Femur (tissue), 1 donor: Measurements from ENCODE around the gene BTBD8.
"Not testable (repeated sequence)": the region's sequence is repeated elsewhere in the genome, so short reads cannot be mapped to it uniquely, and the experiment has no call there.

ENCODE experiments used
- DNase-seq: peaks from one replicate; pipeline ENCODE4 v3.0.0-alpha.2; 2017

The BTBD8 gene

GRCh38 chr1:92080128-92080985 is at the start of gene BTBD8:
BTBD8 (plus strand) TSS chr1:92080345; CDS start chr1:92080572, 227 bp downstream.
- peak; percentile 84 for DNase-seq

DNA sequence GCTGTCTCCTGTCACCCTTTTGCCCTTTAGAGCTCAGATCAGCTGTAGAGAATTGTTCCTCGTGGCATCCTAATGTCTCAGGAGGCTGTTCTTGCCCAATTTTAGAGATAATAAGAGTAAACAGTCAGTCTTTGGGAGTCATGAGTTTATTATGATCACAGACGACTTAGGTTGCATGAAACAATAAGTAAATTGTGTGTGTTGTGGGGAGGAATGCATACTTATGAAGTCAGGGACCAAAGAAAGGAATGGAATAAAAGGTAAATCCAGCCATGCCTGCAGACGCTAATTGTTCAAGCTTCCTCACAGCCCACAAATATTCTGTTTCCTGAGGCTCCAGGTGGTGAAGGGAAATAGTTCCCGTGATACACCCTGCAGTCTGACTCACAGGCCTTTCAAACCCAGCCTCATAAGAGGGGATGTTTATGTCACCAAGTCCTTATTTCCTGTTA is 49.5 kb upstream of the BTBD8 start:
- DNase-seq: no peak

DNA sequence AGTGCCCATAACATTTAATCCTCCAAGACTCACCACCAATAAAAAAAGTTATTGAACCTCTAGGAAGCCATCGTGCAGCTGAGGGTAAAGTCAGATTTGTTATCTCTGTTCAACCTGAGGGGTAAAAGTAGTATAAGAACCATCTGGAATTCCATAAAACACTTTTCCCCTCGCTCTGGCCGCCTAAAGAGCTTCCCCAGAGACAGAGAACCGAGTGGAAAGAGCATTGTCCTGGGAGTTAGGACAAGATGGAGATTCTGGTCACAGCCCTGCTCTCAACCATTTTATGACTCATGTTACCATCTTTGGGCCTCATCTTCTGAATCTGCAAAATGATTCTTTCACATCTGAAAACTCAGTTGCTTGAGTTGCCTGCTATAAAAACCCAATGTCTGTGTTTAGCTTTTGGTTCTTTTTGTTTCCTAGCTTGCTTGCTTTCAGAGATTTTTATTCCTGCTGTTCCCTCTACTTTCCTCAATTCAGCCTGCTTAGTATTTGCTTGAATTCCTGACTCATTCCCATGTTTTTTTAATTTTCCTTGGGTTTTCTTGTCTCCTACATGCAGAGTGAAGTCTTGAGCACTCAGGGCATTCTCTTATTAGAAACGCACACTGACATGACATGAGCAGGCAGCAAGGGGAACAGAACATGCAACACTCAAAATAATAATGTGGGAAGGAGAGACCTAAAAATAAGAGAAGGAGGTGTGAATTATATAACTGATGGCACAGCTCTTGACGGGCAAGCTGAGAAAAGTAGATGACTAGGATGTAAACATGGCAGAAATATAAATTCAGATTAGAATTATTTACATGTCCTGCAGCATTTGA is 48.6 kb upstream of the BTBD8 start:
- no peak for DNase-seq

DNA sequence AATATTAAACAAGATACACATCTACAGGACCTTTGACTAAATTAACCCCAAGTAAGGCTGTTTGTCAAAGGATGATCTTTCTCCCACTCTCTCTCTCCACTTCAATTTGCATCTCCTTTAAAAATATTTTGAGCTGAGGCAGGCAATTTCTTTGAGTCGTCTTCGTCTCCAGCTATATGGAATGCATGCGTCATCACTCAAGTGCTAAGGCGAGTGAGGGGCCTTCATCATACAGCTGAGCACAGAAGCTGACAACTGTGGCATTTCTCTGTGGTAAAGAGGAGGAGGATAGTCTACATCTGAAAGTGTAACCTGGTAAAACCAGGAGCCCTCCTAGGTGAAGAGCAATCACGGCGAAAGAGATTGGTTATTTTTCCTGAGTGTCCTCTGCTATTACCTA is 42.7 kb upstream of the BTBD8 start:
- no peak for DNase-seq

DNA sequence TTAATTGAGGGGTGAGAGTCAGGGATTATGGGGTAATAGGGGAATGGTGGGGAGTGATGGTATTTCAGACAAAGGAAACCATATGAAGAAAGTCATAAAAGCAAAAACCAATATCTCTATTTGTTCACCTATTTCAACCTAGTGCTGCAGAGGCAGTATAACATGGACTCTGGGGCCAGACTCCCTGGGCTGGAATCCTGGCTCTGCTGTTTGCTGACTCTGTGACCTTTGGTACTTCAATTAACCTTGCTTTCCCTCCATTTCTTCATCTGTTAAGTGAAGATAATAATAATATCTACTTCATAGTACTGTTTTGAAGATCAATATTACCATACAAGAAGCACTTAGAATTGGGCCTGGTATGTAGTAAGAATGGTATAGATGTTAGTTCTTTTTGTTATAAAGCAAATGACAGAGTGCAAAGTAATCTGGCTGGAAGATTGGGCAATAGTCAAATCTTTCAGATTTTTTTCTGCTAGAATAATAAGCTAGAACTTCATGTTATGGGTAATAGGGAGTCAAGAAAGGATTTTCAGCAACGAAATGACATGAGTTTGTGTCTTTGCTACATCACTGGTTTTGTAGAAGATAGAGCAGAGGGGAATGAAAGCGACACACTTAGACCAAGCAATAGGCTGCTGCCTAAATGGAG is 41.3 kb upstream of the BTBD8 start:
- no peak for DNase-seq

GRCh38 chr1:92040971-92041370 is 39.2 kb upstream of the BTBD8 start:
- DNase-seq: no peak

GRCh38 chr1:92043621-92044020 is 36.5 kb upstream of the BTBD8 start:
- no peak for DNase-seq

GRCh38 chr1:92045766-92046495 is 34.2 kb upstream of the BTBD8 start:
- no peak for DNase-seq

- DNase-seq: no peak
Observed at GRCh38 chr1:92051948-92052347, 28.2 kb upstream of the BTBD8 start.

- no peak for DNase-seq
Observed at GRCh38 chr1:92065042-92065441, 15.1 kb upstream of the BTBD8 start.

DNA sequence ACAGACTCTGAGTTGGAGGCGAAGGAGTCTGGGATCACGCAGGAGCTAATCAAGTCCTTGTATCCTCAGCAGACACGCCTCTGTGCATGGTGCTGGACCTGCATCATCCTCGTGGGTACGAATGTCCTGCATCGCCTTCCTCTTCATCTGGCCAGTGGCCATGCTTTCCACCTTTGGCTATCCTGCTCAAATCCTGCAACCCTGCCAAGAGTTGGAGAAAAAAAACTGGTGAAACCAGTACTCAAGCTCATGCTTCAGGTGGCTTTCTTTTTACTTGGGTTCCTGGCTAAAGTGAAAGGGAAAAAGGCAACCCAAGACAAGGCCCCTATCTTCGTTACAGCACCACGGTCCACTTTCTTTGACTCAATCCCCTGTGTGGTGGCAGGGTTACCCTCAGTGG is 13.8 kb upstream of the BTBD8 start:
- no peak for DNase-seq

DNA sequence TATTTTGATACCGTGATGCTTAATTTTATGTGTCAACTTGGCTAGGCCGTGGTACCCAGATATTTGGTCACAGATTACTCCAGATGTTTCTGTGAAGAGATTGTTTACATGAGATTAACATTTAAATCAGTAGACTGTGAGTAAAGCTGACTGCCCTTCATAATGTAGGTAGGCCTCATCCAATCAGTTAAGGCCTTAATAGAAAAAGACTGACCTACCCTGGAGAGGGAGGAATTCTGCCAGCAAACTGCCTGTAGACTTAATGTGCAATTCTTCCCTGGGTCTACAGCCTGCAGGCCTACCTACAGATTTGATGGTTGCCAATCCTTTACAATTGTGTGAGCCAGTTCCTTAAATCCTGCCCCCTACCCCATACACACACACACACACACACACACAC is 9.3 kb upstream of the BTBD8 start:
- no peak for DNase-seq

DNA sequence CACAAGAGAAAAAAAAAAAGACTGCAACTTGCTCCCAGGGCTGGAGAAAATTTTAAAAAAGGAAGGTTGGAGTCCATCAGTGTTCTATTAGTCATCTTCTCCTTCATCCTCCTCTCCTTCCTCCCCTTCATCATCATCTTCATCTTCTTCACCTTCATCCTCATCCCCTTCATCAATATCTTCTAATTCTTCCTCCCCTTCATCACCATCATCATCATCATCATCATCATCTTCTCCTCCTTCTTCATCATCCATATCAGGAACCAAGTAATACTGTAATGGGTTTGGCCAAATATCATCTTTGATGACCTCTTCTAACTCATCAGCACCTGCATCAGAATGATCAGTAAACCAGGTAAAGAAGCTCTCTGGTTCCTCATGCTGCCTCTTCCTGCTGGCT is 5.7 kb upstream of the BTBD8 start:
- not testable (repeated sequence) for DNase-seq

GRCh38 chr1:92075311-92075710 is 4.8 kb upstream of the BTBD8 start, which contains the start of gene SETSIP:
SETSIP (minus strand) TSS chr1:92075411; CDS start chr1:92075411, 0 bp downstream.
- no peak for DNase-seq

DNA sequence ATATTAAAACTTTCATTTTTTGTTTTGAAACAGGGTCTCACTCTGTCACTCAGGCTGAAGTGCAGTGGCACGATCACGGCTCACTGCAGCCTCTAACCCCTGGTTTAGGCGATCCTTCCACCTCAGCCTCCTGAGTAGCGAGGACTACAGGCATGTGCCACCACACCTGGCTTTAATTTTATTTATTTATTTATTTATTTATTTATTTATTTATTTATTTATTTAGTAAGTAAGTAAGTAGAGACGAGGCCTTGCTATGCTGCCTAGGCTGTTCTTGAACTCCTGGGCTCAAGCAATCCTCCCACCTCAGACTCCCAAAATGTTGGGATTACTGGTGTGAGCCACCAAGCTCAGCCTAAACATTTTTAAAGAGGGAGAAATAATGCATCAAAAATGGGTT is 3.8 kb upstream of the BTBD8 start:
- no peak for DNase-seq

DNA sequence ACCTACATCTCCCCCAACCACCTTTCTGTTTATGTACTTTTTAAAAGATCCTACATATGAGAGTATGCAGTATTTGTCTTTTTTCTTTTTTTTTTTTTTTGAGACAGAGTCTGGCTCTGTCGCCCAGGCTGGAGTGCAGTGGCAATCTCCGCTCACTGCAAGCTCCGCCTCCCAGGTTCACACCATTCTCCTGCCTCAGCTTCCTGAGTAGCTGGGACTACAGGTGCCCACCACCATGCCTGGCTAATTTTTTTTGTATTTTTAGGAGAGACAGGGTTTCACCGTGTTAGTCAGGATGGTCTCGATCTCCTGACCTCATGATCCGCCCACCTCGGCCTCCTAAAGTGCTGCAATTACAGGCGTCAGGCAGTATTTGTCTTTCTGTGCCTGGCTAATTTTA is 2.1 kb upstream of the BTBD8 start:
- not testable (repeated sequence) for DNase-seq

- DNase-seq: no peak
Observed at GRCh38 chr1:92079441-92079840, 704 bp upstream of the BTBD8 start.

DNA sequence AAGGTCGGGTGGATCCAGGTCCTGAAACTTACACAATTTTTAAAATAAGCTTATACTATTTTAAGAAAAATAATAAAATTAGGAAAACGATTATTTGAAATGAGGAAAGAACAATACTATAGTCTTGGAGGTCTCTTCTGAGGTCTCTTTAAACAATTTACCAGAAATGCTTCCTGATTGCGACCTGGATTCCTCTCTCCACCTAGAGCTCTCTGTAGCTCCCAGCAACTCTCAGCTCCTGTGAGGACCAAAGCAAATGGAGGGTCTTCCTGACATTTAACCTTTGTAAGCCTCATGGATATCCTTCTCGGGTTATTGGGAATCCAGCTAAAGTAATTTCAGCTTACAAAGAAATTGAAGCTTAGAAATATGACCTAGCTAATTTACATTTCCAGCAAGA is 886 bp downstream of the BTBD8 start:
- DNase-seq: no peak

DNA sequence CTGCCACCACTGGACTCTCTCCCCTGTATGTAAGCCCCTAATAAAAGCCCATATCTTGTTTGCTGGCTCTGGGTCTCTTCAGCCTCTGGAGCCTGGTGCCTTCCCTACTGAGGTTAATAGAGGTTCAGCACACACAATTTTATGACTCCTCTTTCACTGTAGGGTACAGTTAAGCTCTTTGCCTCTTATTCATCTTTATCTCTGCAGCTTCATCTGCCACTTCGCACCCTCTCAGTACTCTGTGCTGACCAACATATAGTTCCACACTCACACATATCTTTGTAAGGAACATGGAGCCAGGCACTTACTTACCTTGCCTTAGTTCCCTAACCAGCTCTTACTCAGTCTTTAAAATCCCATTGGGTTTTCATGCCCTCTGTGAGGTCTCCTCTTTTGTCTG is 4.5 kb downstream of the BTBD8 start:
- no peak for DNase-seq

DNA sequence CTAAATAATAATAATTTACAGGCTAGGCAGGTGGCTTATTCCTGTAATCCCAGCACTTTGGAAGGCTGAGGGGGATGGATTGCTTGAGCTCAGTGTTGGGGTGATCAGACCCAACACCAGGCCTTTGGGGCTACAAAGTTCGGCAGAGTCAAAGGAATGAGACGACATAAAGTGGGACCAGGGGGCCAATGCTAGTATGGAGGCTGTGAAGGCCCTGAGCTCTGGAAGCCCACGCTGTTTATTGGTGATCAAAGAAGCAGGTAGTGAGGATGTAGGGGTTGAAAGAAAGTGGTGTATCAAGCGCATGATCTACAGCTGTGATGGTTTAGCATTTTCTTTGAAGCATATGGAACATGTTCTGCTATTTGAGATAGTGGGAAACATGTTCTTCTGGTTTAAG is 5.6 kb downstream of the BTBD8 start:
- no peak for DNase-seq

- DNase-seq: no peak
Observed at GRCh38 chr1:92087542-92087941, 7.4 kb downstream of the BTBD8 start.

DNA sequence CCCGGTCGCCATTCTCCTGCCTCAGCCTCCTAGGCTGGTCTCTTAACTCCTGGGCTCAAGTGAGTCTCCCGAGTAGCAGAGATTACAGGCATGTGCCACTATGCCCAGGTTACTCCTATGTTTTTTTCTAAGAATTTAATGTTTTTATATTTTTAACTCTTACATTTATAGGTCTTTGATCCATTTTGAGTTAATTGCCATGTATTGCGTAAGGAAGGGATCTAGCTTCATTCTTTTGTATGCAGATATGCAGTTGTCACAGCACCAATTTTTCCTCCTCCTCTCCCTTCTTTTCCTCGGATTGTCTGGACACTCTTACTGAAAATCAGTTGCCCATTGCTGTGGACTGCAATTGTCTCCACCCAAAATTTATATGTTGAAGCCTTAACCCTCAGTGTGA is 11.5 kb downstream of the BTBD8 start:
- no peak for DNase-seq

- DNase-seq: no peak
Observed at GRCh38 chr1:92094090-92094489, 13.9 kb downstream of the BTBD8 start.
